Loucy (cell line): ENCODE data around the gene FCHO1.
A peak's percentile ranks its signal among the peaks of the same experiment; 100 is the strongest.

Experiments
- H2AFZ ChIP-seq: fragments of 200-600 bp; sonication (generic); 2 replicates; pipeline ENCODE4 v1.6.0; 2016; ENCODE audit warnings: antibody characterized with exemption, mild to moderate bottlenecking, low read length, moderate library complexity
- H3F3A ChIP-seq: fragments of 200-600 bp; 2 replicates; pipeline ENCODE4 v1.6.0; 2016; ENCODE audit warnings: antibody characterized with exemption, low read depth, mild to moderate bottlenecking
- H3K27me3 ChIP-seq: fragments of 200-600 bp; sonication (generic); 2 replicates; pipeline ENCODE4 v1.6.1; 2014; ENCODE audit warnings: low read length, mild to moderate bottlenecking; ENCODE audit not compliant: insufficient read depth, poor library complexity, severe bottlenecking
- H3K36me3 ChIP-seq: fragments of 200-600 bp; sonication (generic); 2 replicates; pipeline ENCODE4 v1.6.1; 2016; ENCODE audit warnings: low read length; ENCODE audit not compliant: insufficient read depth
- H3K4me1 ChIP-seq: fragments of 200-600 bp; sonication (generic); 2 replicates; pipeline ENCODE4 v1.5.1; 2014; ENCODE audit warnings: low read length, mild to moderate bottlenecking; ENCODE audit not compliant: insufficient read depth, poor library complexity, severe bottlenecking
- H3K4me2 ChIP-seq: fragments of 200-600 bp; sonication (generic); 2 replicates; pipeline ENCODE4 v1.6.0; 2014; ENCODE audit warnings: antibody characterized with exemption, low read length, low read depth, mild to moderate bottlenecking; ENCODE audit not compliant: poor library complexity, severe bottlenecking
- H3K4me3 ChIP-seq: fragments of 200-600 bp; sonication (generic); 2 replicates; pipeline ENCODE4 v1.5.1; 2014; ENCODE audit warnings: low read length, mild to moderate bottlenecking, mixed read lengths; ENCODE audit not compliant: poor library complexity, severe bottlenecking
- H3K79me2 ChIP-seq: fragments of 200-600 bp; sonication (generic); 2 replicates; pipeline ENCODE4 v1.6.1; 2014; ENCODE audit warnings: low read length; ENCODE audit not compliant: insufficient read depth
- H3K9ac ChIP-seq: fragments of 200-600 bp; sonication (generic); 2 replicates; pipeline ENCODE4 v1.6.0; 2014; ENCODE audit warnings: mild to moderate bottlenecking, low read depth, low read length, moderate library complexity; ENCODE audit not compliant: poor library complexity, severe bottlenecking
- H3K9me2 ChIP-seq: fragments of 200-600 bp; sonication (generic); replicated peaks from 2 replicates; pipeline ENCODE4 v1.6.1; 2016; ENCODE audit warnings: low read depth, low read length, mixed read lengths
- H3K9me3 ChIP-seq: fragments of 200-600 bp; sonication (generic); 2 replicates; pipeline ENCODE4 v1.6.1; 2014; ENCODE audit warnings: mild to moderate bottlenecking, antibody characterized with exemption, low read length, low read depth; ENCODE audit not compliant: insufficient read depth
- H4K20me1 ChIP-seq: fragments of 200-600 bp; sonication (generic); 2 replicates; pipeline ENCODE4 v1.6.0; 2014; ENCODE audit warnings: antibody characterized with exemption, low read length, mild to moderate bottlenecking; ENCODE audit not compliant: insufficient read depth, poor library complexity, severe bottlenecking
- EZH2phosphoT487 ChIP-seq: fragments of 200-600 bp; IDR thresholded peaks from 2 replicates; pipeline ENCODE4 v1.6.1; 2018; ENCODE audit warnings: antibody characterized with exemption, mild to moderate bottlenecking, moderate library complexity, borderline replicate concordance
- TF ChIP-seq, protein P1 (sequence below): fragments of 200-600 bp; sonication (generic); conservative IDR thresholded peaks from 2 replicates; pipeline ENCODE4 v1.5.1; 2014; ENCODE audit warnings: mild to moderate bottlenecking, antibody characterized with exemption, low read length

Gene FCHO1

DNA sequence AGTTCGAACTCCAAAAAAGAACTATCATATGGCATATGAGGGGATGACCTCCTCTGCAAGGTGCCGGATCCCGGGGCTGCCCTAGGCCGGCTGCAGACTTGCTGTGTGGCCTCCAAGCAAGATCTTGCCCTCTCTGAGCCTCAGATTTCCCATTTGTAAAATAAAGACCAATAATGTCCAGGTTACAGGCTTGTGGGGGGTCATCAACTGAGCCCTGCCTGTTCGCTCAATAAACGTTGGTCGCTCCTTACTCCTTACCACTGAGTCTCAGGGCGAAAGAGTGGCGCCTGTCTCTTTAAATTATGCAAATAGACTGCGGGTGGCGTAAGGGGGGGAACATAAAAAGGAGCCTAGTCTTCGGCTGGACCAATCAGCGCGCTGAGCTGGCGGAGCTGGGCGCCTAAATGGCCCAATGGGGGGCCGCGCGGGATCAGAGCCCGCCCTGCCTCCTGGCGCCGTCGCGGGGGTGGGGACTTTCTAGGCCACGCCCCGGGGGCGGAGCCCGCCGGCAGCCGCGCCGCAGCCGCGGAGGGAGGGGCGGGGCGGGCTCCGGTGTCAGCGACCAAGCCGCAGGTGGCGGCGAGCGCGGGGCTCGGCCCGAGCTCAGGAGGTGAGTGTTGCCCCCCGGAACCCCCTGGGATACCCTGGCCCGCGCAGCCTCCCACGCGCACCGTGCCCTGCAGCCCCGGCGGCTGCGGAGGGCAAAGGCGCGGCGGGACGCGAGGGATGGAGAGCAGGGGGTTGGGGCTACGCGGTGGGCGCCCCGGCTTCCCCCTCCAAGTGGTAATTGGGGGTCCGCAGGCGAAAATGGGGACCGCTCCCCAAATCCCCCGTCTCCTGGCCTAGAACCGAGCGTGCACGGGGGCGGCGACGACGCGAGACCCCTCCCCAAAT is 3.8 kb upstream of the FCHO1 start:
- peak overlapping the region; percentile 87 for H3K4me3 ChIP-seq
- H4K20me1 ChIP-seq, result no peaks in the 10 kb centered on the region
- peak overlapping the region; percentile 93 for H3K4me2 ChIP-seq
- no peaks in the 10 kb centered on the region for H3K9me3 ChIP-seq
- H3F3A ChIP-seq, result no peaks in the 10 kb centered on the region
- H3K9ac ChIP-seq, result peak overlapping the region; percentile 80
- H3K4me1 ChIP-seq, result peaks cover 33% of the 10 kb centered on the region
- TF ChIP-seq EZH2phosphoT487, result no peak
- TF ChIP-seq, protein P1, sequence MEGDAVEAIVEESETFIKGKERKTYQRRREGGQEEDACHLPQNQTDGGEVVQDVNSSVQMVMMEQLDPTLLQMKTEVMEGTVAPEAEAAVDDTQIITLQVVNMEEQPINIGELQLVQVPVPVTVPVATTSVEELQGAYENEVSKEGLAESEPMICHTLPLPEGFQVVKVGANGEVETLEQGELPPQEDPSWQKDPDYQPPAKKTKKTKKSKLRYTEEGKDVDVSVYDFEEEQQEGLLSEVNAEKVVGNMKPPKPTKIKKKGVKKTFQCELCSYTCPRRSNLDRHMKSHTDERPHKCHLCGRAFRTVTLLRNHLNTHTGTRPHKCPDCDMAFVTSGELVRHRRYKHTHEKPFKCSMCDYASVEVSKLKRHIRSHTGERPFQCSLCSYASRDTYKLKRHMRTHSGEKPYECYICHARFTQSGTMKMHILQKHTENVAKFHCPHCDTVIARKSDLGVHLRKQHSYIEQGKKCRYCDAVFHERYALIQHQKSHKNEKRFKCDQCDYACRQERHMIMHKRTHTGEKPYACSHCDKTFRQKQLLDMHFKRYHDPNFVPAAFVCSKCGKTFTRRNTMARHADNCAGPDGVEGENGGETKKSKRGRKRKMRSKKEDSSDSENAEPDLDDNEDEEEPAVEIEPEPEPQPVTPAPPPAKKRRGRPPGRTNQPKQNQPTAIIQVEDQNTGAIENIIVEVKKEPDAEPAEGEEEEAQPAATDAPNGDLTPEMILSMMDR, result no peak
- no peaks in the 10 kb centered on the region for H3K36me3 ChIP-seq
- H3K79me2 ChIP-seq, result peaks cover 45% of the 10 kb centered on the region
- peak overlapping the region; percentile 13; the same call in 1 of the 2 replicates for H2AFZ ChIP-seq
- no peaks in the 10 kb centered on the region for H3K9me2 ChIP-seq
- no peaks in the 10 kb centered on the region for H3K27me3 ChIP-seq

- Histone ChIP-seq H3K4me1 (peaks cover 42% of the 10 kb centered on the region), H2AFZ (no peak overlapping the region), H3K4me2 (peak overlapping the region; percentile 93)
Observed at GRCh38 chr19:17748884-17749638, 2.2 kb upstream of the FCHO1 start.

GRCh38 chr19:17749912-17750317 is 1.4 kb upstream of the FCHO1 start:
- Histone ChIP-seq H3K79me2 (peaks cover 55% of the 10 kb centered on the region), H3K9me3 (no peaks in the 10 kb centered on the region), H3K4me1 (peaks cover 50% of the 10 kb centered on the region), H3K4me3 (peak overlapping the region; percentile 83), H2AFZ (no peak overlapping the region), H3K4me2 (peak overlapping the region; percentile 93), H3F3A (no peaks in the 10 kb centered on the region), H3K27me3 (no peaks in the 10 kb centered on the region), H3K9ac (peak overlapping the region; percentile 83), H4K20me1 (no peaks in the 10 kb centered on the region), H3K9me2 (no peaks in the 10 kb centered on the region), H3K36me3 (no peaks in the 10 kb centered on the region)
- no peak for TF ChIP-seq EZH2phosphoT487
- TF ChIP-seq, protein P1, result no peak

More at GRCh38 chr19:17748884-17749638, 2.2 kb upstream of the FCHO1 start:
- H3K9ac ChIP-seq, result peak overlapping the region; percentile 83
- H3K27me3 ChIP-seq, result no peaks in the 10 kb centered on the region
- H3K79me2 ChIP-seq, result peaks cover 53% of the 10 kb centered on the region
- H3K9me3 ChIP-seq, result no peaks in the 10 kb centered on the region
- no peaks in the 10 kb centered on the region for H4K20me1 ChIP-seq
- H3K9me2 ChIP-seq, result no peaks in the 10 kb centered on the region
- TF ChIP-seq, protein P1, result no peak
- no peak for TF ChIP-seq EZH2phosphoT487
- no peaks in the 10 kb centered on the region for H3K36me3 ChIP-seq
- peak overlapping the region; percentile 87 for H3K4me3 ChIP-seq
- H3F3A ChIP-seq, result no peaks in the 10 kb centered on the region
